ENCODE measurements around the gene INO80. TPM values are rescaled to one million over a fixed set of nuclear protein-coding genes. Genes with fewer than 3 reads are reported as not detected.

Gene INO80, protein sequence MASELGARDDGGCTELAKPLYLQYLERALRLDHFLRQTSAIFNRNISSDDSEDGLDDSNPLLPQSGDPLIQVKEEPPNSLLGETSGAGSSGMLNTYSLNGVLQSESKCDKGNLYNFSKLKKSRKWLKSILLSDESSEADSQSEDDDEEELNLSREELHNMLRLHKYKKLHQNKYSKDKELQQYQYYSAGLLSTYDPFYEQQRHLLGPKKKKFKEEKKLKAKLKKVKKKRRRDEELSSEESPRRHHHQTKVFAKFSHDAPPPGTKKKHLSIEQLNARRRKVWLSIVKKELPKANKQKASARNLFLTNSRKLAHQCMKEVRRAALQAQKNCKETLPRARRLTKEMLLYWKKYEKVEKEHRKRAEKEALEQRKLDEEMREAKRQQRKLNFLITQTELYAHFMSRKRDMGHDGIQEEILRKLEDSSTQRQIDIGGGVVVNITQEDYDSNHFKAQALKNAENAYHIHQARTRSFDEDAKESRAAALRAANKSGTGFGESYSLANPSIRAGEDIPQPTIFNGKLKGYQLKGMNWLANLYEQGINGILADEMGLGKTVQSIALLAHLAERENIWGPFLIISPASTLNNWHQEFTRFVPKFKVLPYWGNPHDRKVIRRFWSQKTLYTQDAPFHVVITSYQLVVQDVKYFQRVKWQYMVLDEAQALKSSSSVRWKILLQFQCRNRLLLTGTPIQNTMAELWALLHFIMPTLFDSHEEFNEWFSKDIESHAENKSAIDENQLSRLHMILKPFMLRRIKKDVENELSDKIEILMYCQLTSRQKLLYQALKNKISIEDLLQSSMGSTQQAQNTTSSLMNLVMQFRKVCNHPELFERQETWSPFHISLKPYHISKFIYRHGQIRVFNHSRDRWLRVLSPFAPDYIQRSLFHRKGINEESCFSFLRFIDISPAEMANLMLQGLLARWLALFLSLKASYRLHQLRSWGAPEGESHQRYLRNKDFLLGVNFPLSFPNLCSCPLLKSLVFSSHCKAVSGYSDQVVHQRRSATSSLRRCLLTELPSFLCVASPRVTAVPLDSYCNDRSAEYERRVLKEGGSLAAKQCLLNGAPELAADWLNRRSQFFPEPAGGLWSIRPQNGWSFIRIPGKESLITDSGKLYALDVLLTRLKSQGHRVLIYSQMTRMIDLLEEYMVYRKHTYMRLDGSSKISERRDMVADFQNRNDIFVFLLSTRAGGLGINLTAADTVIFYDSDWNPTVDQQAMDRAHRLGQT (N-terminal part only)
- total RNA-seq = 10 to 100 TPM; 22.8 to 92.2 (median 43.9) TPM

DNA sequence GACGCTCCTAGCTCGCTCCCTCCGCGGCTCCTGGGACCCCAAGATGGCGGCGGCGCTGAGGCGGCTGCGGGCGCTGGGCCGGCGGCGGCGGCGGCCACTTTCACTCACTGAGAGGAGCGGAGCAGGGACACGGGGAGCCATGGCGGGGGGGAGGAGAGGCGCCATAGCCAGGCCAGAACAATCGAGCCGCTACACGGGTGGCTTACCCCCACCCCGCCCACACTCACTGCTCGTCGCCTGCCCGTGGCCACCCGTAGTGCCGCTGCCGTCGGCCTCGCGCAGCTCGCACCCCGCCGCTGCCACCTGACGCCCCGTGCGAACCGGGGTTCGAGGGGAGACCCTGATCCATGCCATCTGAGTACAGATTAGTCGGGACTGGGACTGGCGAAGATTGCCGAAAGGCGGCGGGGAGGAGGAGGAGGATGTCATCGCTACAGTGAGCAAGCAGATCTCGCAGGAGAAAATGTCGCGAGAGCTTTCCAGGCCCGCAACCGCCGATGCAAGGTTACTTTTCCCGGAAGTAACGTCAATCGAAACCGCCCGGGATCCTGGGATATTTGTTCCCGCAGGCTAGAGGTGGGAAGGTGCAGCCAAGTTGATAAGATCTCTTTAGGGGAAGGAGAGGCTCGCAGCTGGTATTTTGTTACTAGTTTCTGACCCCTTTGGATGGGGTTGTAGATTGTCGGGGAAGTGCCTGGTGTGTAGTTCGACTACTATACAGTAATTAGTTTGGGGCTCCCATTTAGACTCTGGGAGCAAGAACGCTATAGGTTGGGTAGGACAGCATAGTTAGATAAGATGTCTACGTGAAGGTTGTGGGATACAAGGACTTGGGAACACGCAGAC lies at the start of gene INO80:
Gene INO80 (minus strand): TSS at position 165 of the 846 bp plus-strand sequence. CDS start 19,970 bp downstream, outside the sequence.
- H3K27me3 ChIP-seq = no peaks in the 10 kb centered on the region

DNA sequence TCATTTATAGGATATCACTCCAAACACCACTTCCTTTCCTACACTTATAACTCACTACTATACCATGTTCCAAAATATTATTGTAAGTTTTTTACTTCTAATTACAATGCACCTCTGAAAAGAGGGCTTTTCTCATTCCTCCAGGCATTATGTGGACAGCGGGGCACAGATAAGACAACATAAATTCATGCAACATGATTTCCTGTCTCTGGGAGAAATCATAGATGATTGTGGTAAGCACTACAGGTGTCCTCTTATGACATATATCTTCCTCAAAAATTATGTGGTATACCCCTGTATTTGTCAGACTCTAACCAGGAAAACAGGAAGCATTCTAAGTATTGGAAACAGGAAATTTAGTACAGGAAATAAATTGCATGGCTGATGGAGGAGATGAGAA lies 45.7 kb upstream of the INO80 start:
- Histone ChIP-seq H3K27ac (peak overlapping the region; percentile 24 to 81 (median 54)), H3K9me3 (no peaks in the 10 kb centered on the region), H3K4me3 (no peak overlapping the region), H3K27me3 (no peaks in the 10 kb centered on the region), H3K4me1 (peaks cover 0 to 11% (median 8%) of the 10 kb centered on the region in 4 donors), H3K36me3 (no peaks in the 10 kb centered on the region)
- ATAC-seq (ENCODE audit: low FRiP score in 2 of 2) (no peak), DNase-seq (no peak)
- 40 to 44% methylated on average over 1 of the region's 1 CpG for WGBS, 2 donors
- TF ChIP-seq, protein P1, sequence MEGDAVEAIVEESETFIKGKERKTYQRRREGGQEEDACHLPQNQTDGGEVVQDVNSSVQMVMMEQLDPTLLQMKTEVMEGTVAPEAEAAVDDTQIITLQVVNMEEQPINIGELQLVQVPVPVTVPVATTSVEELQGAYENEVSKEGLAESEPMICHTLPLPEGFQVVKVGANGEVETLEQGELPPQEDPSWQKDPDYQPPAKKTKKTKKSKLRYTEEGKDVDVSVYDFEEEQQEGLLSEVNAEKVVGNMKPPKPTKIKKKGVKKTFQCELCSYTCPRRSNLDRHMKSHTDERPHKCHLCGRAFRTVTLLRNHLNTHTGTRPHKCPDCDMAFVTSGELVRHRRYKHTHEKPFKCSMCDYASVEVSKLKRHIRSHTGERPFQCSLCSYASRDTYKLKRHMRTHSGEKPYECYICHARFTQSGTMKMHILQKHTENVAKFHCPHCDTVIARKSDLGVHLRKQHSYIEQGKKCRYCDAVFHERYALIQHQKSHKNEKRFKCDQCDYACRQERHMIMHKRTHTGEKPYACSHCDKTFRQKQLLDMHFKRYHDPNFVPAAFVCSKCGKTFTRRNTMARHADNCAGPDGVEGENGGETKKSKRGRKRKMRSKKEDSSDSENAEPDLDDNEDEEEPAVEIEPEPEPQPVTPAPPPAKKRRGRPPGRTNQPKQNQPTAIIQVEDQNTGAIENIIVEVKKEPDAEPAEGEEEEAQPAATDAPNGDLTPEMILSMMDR (IDR thresholded peaks at IDR 0.05) = no peak
- TF ChIP-seq POLR2AphosphoS5 (IDR thresholded peaks at IDR 0.05) = no peak
- no peak for TF ChIP-seq POLR2A (IDR thresholded peaks at IDR 0.05)
- TF ChIP-seq EP300 (IDR thresholded peaks at IDR 0.05) = no peak

More for the DNA sequence above, at the start of gene INO80:
- Histone ChIP-seq H3K36me3 (peaks cover 0 to 4% (median 0%) of the 10 kb centered on the region in 4 donors), H3K27ac (peak within 1 kb of the TSS; percentile 99 to 100 (median 100)), H3K4me1 (peaks cover 16 to 39% (median 22%) of the 10 kb centered on the region in 4 donors), H3K4me3 (peak within 1 kb of the TSS; percentile 65 to 95 (median 80)), H3K9me3 (no peaks in the 10 kb centered on the region)
- 0 to 2% methylated on average over 15 to 24 of the region's 64 CpGs for WGBS, 2 donors
- TF ChIP-seq POLR2AphosphoS5 (IDR thresholded peaks at IDR 0.05) (peak; percentile 70 to 83), POLR2A (IDR thresholded peaks at IDR 0.05) (peak in 3 of 4 donors; percentile 41 to 86 (median 57)), EP300 (IDR thresholded peaks at IDR 0.05) (peak in 1 of 4 donors; percentile 27)
- TF ChIP-seq, protein P1 (IDR thresholded peaks at IDR 0.05) = peak in 3 of 6 experiments; percentile 18 to 44 (median 42)
- ATAC-seq (ENCODE audit: low FRiP score in 2 of 2) (peak; percentile 96 to 98), DNase-seq (peak in 1 of 2 donors; percentile 98)

DNA sequence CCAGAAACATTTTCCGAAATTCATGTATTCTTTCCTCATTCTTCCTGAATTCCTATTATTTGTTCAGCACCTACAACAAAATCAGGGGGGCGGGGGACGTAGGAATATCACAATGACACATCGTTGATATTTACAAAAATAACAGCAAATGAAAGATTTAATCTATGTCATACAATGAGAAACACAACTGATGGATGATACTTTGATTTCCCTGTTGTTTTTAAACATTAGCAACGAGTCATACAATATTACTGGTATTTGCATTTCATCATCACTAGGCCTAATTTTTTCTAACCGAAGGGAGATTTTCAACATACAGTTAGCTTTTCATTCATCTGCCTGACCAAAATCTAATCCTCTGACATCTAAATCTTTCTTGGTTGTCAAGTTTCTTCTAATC lies 45.3 kb upstream of the INO80 start:
- Histone ChIP-seq H3K27me3 (no peaks in the 10 kb centered on the region), H3K27ac (peak overlapping the region; percentile 24 to 81 (median 54)), H3K36me3 (no peaks in the 10 kb centered on the region), H3K4me1 (peaks cover 0 to 11% (median 8%) of the 10 kb centered on the region in 4 donors), H3K4me3 (no peak overlapping the region), H3K9me3 (no peaks in the 10 kb centered on the region)
- 34 to 41% methylated on average over 6 of the region's 6 CpGs for WGBS, 2 donors
- no peak for DNase-seq
- TF ChIP-seq POLR2A (IDR thresholded peaks at IDR 0.05) (no peak), POLR2AphosphoS5 (IDR thresholded peaks at IDR 0.05) (no peak), EP300 (IDR thresholded peaks at IDR 0.05) (no peak)
- TF ChIP-seq, protein P1 (IDR thresholded peaks at IDR 0.05) = no peak
- ATAC-seq (ENCODE audit: low FRiP score in 2 of 2) = no peak

Data from upper lobe of left lung (tissue), 6 donors.